ENCODE data around the gene EDC3.
"Not testable (repeated sequence)": the region's sequence is repeated elsewhere in the genome, so short reads cannot be mapped to it uniquely, and the experiment has no call there.

Gene EDC3

GRCh38 chr15:74695597-74696397 lies at the start of gene EDC3:
TSS of gene EDC3 (minus strand) at chr15:74696024. CDS start at chr15:74675124, 20,900 bp downstream.
- no peak for TF ChIP-seq CTCF (IDR thresholded peaks at IDR 0.05; ENCODE audit: low read depth, low read length, missing control alignments)
- peak within 1 kb of the TSS; percentile 89 for H3K4me3 ChIP-seq (ENCODE audit: low read depth, low read length)
- in situ Hi-C loops (cut with HindIII; ENCODE audit: low sequenced_read_pairs), result no loop called here
- peak; percentile 64 for DNase-seq (ENCODE audit: low read depth)

GRCh38 chr15:74742422-74742821 lies 46.6 kb upstream of the EDC3 start:
- in situ Hi-C loops (cut with HindIII; ENCODE audit: low sequenced_read_pairs), result no loop called here
- H3K4me3 ChIP-seq (ENCODE audit: low read depth, low read length), result no peak overlapping the region
- no peak for DNase-seq (ENCODE audit: low read depth)
- TF ChIP-seq CTCF (IDR thresholded peaks at IDR 0.05; ENCODE audit: low read depth, low read length, missing control alignments), result no peak

- not testable (repeated sequence) for H3K4me3 ChIP-seq (ENCODE audit: low read depth, low read length); DNase-seq (ENCODE audit: low read depth)
- in situ Hi-C loops (cut with HindIII; ENCODE audit: low sequenced_read_pairs), result loop anchor here (5.0 kb wide), 1 partner anchor 34 kb away; no protein-coding TSS in a partner anchor
Observed at GRCh38 chr15:74738239-74738638, 42.4 kb upstream of the EDC3 start.

GRCh38 chr15:74735305-74735704 lies 39.5 kb upstream of the EDC3 start:
- in situ Hi-C loops (cut with HindIII; ENCODE audit: low sequenced_read_pairs), result loop anchor here (5.0 kb wide), 1 partner anchor 37 kb away; no protein-coding TSS in a partner anchor
- TF ChIP-seq CTCF (IDR thresholded peaks at IDR 0.05; ENCODE audit: low read depth, low read length, missing control alignments), result no peak
- no peak overlapping the region for H3K4me3 ChIP-seq (ENCODE audit: low read depth, low read length)
- no peak for DNase-seq (ENCODE audit: low read depth)

- in situ Hi-C loops (cut with HindIII; ENCODE audit: low sequenced_read_pairs), result no loop called here
- no peak overlapping the region for H3K4me3 ChIP-seq (ENCODE audit: low read depth, low read length)
- TF ChIP-seq CTCF (IDR thresholded peaks at IDR 0.05; ENCODE audit: low read depth, low read length, missing control alignments), result no peak
- no peak for DNase-seq (ENCODE audit: low read depth)
Observed at GRCh38 chr15:74733269-74733668, 37.4 kb upstream of the EDC3 start.

GRCh38 chr15:74732846-74733245 lies 37.0 kb upstream of the EDC3 start:
- no peak for TF ChIP-seq CTCF (IDR thresholded peaks at IDR 0.05; ENCODE audit: low read depth, low read length, missing control alignments)
- in situ Hi-C loops (cut with HindIII; ENCODE audit: low sequenced_read_pairs), result no loop called here
- H3K4me3 ChIP-seq (ENCODE audit: low read depth, low read length), result no peak overlapping the region
- no peak for DNase-seq (ENCODE audit: low read depth)

GRCh38 chr15:74730619-74731316 lies 34.9 kb upstream of the EDC3 start:
- no peak overlapping the region for H3K4me3 ChIP-seq (ENCODE audit: low read depth, low read length)
- TF ChIP-seq CTCF (IDR thresholded peaks at IDR 0.05; ENCODE audit: low read depth, low read length, missing control alignments), result no peak
- no peak for DNase-seq (ENCODE audit: low read depth)
- in situ Hi-C loops (cut with HindIII; ENCODE audit: low sequenced_read_pairs), result no loop called here

- in situ Hi-C loops (cut with HindIII; ENCODE audit: low sequenced_read_pairs); DNase-seq (ENCODE audit: low read depth); H3K4me3 ChIP-seq (ENCODE audit: low read depth, low read length): not testable (repeated sequence)
Observed at GRCh38 chr15:74729372-74729771, 33.5 kb upstream of the EDC3 start.

GRCh38 chr15:74728699-74729098 lies 32.9 kb upstream of the EDC3 start:
- H3K4me3 ChIP-seq (ENCODE audit: low read depth, low read length); in situ Hi-C loops (cut with HindIII; ENCODE audit: low sequenced_read_pairs); DNase-seq (ENCODE audit: low read depth): not testable (repeated sequence)

Measured in astrocyte of the cerebellum (primary cell).